Islet of Langerhans (tissue), 1 donor: ENCODE measurements around the gene S100A16.

Experiments used
- FAIRE-seq: peaks from one replicate; lab custom pipeline; 2011; peaks lifted over from hg19 to GRCh38; lab: Jason Lieb, UNC

Gene S100A16

GRCh38 chr1:153636312-153636711 lies 23.4 kb upstream of the S100A16 start:
- FAIRE-seq: no peak

GRCh38 chr1:153635872-153636271 lies 22.9 kb upstream of the S100A16 start:
- no peak for FAIRE-seq

GRCh38 chr1:153633754-153634665 lies 21.1 kb upstream of the S100A16 start, which contains the start of gene CHTOP:
TSS of gene CHTOP (plus strand) at chr1:153634066. CDS start at chr1:153636589, 2,523 bp downstream.
- peak; percentile 74 for FAIRE-seq

GRCh38 chr1:153633161-153633753 lies 20.3 kb upstream of the S100A16 start:
- no peak for FAIRE-seq

- FAIRE-seq: no peak
Measured at GRCh38 chr1:153631047-153632022, 18.4 kb upstream of the S100A16 start.

- FAIRE-seq: no peak
Measured at GRCh38 chr1:153630384-153630783, 17.4 kb upstream of the S100A16 start.

GRCh38 chr1:153629971-153630370 lies 17.0 kb upstream of the S100A16 start:
- FAIRE-seq: no peak

GRCh38 chr1:153629343-153629665 lies 16.4 kb upstream of the S100A16 start:
- FAIRE-seq: no peak

- FAIRE-seq: no peak
Measured at GRCh38 chr1:153628638-153629342, 15.9 kb upstream of the S100A16 start.

GRCh38 chr1:153627715-153628626 lies 15.0 kb upstream of the S100A16 start, which contains the start of gene S100A1:
TSS of gene S100A1 (plus strand) at chr1:153628434. CDS start at chr1:153630522, 2,088 bp downstream.
- no peak for FAIRE-seq

GRCh38 chr1:153626904-153627714 lies 14.2 kb upstream of the S100A16 start, which contains the start of gene S100A13:
TSS of gene S100A13 (minus strand) at chr1:153627505. CDS start at chr1:153626472, 1,033 bp downstream.
- FAIRE-seq: no peak

GRCh38 chr1:153626477-153626903 lies 13.6 kb upstream of the S100A16 start:
- FAIRE-seq: no peak

- FAIRE-seq: no peak
Measured at GRCh38 chr1:153624965-153625611, 12.2 kb upstream of the S100A16 start.

- FAIRE-seq: no peak
Measured at GRCh38 chr1:153623101-153623500, 10.2 kb upstream of the S100A16 start.

- FAIRE-seq: no peak
Measured at GRCh38 chr1:153619171-153619570, 6.2 kb upstream of the S100A16 start.

- FAIRE-seq: no peak
Measured at GRCh38 chr1:153617663-153618062, 4.7 kb upstream of the S100A16 start.

GRCh38 chr1:153616917-153617311 lies 4.0 kb upstream of the S100A16 start:
- FAIRE-seq: no peak

- no peak for FAIRE-seq
Measured at GRCh38 chr1:153616144-153616916, 3.4 kb upstream of the S100A16 start, which contains the start of gene S100A14. TSS of gene S100A14 (minus strand) at chr1:153616325. CDS start at chr1:153615858, 467 bp downstream.
